HG02571 (cell line): ENCODE data around the gene IMMT.

Experiments used
- ATAC-seq: cut with Tn5 transposase; IDR thresholded peaks from one replicate; pipeline ENCODE4 v1.9.1; 2021; ENCODE audit warnings: mild to moderate bottlenecking, moderate library complexity; ENCODE audit not compliant: unreplicated experiment

The IMMT gene

GRCh38 chr2:86226636-86227520, 31.6 kb upstream of the IMMT start:
- no peak for ATAC-seq

- ATAC-seq: no peak
Observed at GRCh38 chr2:86226070-86226469, 30.8 kb upstream of the IMMT start.

GRCh38 chr2:86225581-86225980, 30.3 kb upstream of the IMMT start:
- no peak for ATAC-seq

- ATAC-seq: no peak
Observed at GRCh38 chr2:86224645-86225355, 29.5 kb upstream of the IMMT start.

- ATAC-seq: no peak
Observed at GRCh38 chr2:86223927-86224560, 28.8 kb upstream of the IMMT start.

- no peak for ATAC-seq
Observed at GRCh38 chr2:86223140-86223926, 28.1 kb upstream of the IMMT start.

GRCh38 chr2:86221066-86221684, 25.9 kb upstream of the IMMT start:
- ATAC-seq: no peak

GRCh38 chr2:86219896-86220295, 24.6 kb upstream of the IMMT start:
- no peak for ATAC-seq

- no peak for ATAC-seq
Observed at GRCh38 chr2:86218124-86218523, 22.9 kb upstream of the IMMT start.

- no peak for ATAC-seq
Observed at GRCh38 chr2:86216575-86217555, 21.6 kb upstream of the IMMT start.

GRCh38 chr2:86214503-86214832, 19.2 kb upstream of the IMMT start:
- ATAC-seq: no peak

GRCh38 chr2:86213699-86214502, 18.6 kb upstream of the IMMT start:
- no peak for ATAC-seq

- ATAC-seq: no peak
Observed at GRCh38 chr2:86213056-86213455, 17.8 kb upstream of the IMMT start.

GRCh38 chr2:86211796-86212188, 16.5 kb upstream of the IMMT start:
- no peak for ATAC-seq

- ATAC-seq: no peak
Observed at GRCh38 chr2:86211033-86211795, 16.0 kb upstream of the IMMT start.

GRCh38 chr2:86204458-86204857, 9.2 kb upstream of the IMMT start:
- no peak for ATAC-seq

GRCh38 chr2:86203614-86204013, 8.4 kb upstream of the IMMT start:
- no peak for ATAC-seq

- ATAC-seq: no peak
Observed at GRCh38 chr2:86202702-86203101, 7.4 kb upstream of the IMMT start.
